Endometrial microvascular endothelial cells (primary cell): ENCODE results near the gene YARS2. TPM values are rescaled to one million over a fixed set of nuclear protein-coding genes. Genes with fewer than 3 reads are reported as not detected.

Source experiments
- in situ Hi-C: cut with HindIII; loops from 2 replicates; pipeline ENCODE4 v1.10.0; 2017; ENCODE audit warnings: low sequenced_read_pairs, low pct_unique_long_range_greater_than_20kb; ENCODE audit errors: inconsistent ontology term
- total RNA-seq: library from RNA; depleted of rRNA; stranded (reverse); fragments of >200 nt; gene quantifications from one replicate; pipeline ENCODE4 v1.2.3, GENCODE V29; 2015; ENCODE audit errors: inconsistent ontology term

The YARS2 gene
- total RNA-seq = 46.7 TPM

- in situ Hi-C loops = no loop called here
These were observed at the start of gene YARS2 for GRCh38 chr12:32755654-32756475. YARS2 (minus strand) TSS chr12:32755897; CDS start chr12:32755874, 23 bp downstream.

GRCh38 chr12:32804301-32804700 lies 48.6 kb upstream of the YARS2 start:
- in situ Hi-C loops = no loop called here

- in situ Hi-C loops = no loop called here
These were observed 45.7 kb upstream of the YARS2 start for GRCh38 chr12:32801269-32801980.

- in situ Hi-C loops = no loop called here
These were observed 38.6 kb upstream of the YARS2 start for GRCh38 chr12:32794281-32794680.

- in situ Hi-C loops = no loop called here
These were observed 34.2 kb upstream of the YARS2 start for GRCh38 chr12:32789916-32790315.

- in situ Hi-C loops = no loop called here
These were observed 33.7 kb upstream of the YARS2 start for GRCh38 chr12:32789446-32789845.

GRCh38 chr12:32788405-32788804 lies 32.7 kb upstream of the YARS2 start:
- in situ Hi-C loops = no loop called here

- in situ Hi-C loops = no loop called here
These were observed 29.9 kb upstream of the YARS2 start for GRCh38 chr12:32785557-32785956.

GRCh38 chr12:32783029-32783428 lies 27.3 kb upstream of the YARS2 start:
- in situ Hi-C loops = no loop called here

GRCh38 chr12:32780071-32780470 lies 24.4 kb upstream of the YARS2 start:
- in situ Hi-C loops = no loop called here

GRCh38 chr12:32777691-32778175 lies 22.0 kb upstream of the YARS2 start:
- in situ Hi-C loops = no loop called here

GRCh38 chr12:32777159-32777558 lies 21.5 kb upstream of the YARS2 start:
- in situ Hi-C loops = no loop called here

- in situ Hi-C loops = no loop called here
These were observed 20.6 kb upstream of the YARS2 start for GRCh38 chr12:32776258-32776657.

- in situ Hi-C loops = no loop called here
These were observed 18.0 kb upstream of the YARS2 start for GRCh38 chr12:32773691-32774090.

GRCh38 chr12:32770141-32770540 lies 14.4 kb upstream of the YARS2 start:
- in situ Hi-C loops = no loop called here

- in situ Hi-C loops = no loop called here
These were observed 12.8 kb upstream of the YARS2 start for GRCh38 chr12:32768518-32768917.

GRCh38 chr12:32765906-32766305 lies 10.2 kb upstream of the YARS2 start:
- in situ Hi-C loops = no loop called here

- in situ Hi-C loops = no loop called here
These were observed 6.0 kb upstream of the YARS2 start for GRCh38 chr12:32761716-32762115.

- in situ Hi-C loops = no loop called here
These were observed 1.5 kb upstream of the YARS2 start for GRCh38 chr12:32757157-32757556.

- in situ Hi-C loops = no loop called here
These were observed 874 bp upstream of the YARS2 start for GRCh38 chr12:32756476-32757066.
